Measurements from ENCODE around the gene EMC9.

- no peak for TF ChIP-seq CEBPB (IDR thresholded peaks at IDR 0.05; ENCODE audit: borderline replicate concordance in 1 of 2, low read depth in 2 of 2, low read length in 2 of 2)
- no peak for TF ChIP-seq CTCF (IDR thresholded peaks at IDR 0.05 in 2 of 3, conservative IDR thresholded peaks at IDR 0.05 in 1 of 3; ENCODE audit: control insufficient read depth in 2 of 3, extremely low read depth in 1 of 3, insufficient read depth in 1 of 3, low read depth in 3 of 3, low read length in 3 of 3)
- no peak for TF ChIP-seq FOXM1 (IDR thresholded peaks at IDR 0.05; ENCODE audit: low read depth, low read length)
- TF ChIP-seq TCF12 (IDR thresholded peaks at IDR 0.05; ENCODE audit: low read depth, low read length), result no peak
- no peak for TF ChIP-seq FOS (IDR thresholded peaks at IDR 0.05; ENCODE audit: borderline replicate concordance, extremely low read depth, insufficient read length)
- no peak for TF ChIP-seq RELA (IDR thresholded peaks at IDR 0.05; ENCODE audit: borderline replicate concordance, partially characterized antibody)
- no peak for TF ChIP-seq ZSCAN29 (IDR thresholded peaks at IDR 0.05)
Measured at GRCh38 chr14:24137529-24138395, 3.6 kb downstream of the EMC9 start.
